OCI-M2 (cell line): ENCODE results near the gene SAMD11.

Source experiments
- DNase-seq: peaks from one replicate; lab custom pipeline; 2025; ENCODE audit not compliant: unreplicated experiment; lab: John Stamatoyannopoulos, UW

SAMD11 gene

DNA sequence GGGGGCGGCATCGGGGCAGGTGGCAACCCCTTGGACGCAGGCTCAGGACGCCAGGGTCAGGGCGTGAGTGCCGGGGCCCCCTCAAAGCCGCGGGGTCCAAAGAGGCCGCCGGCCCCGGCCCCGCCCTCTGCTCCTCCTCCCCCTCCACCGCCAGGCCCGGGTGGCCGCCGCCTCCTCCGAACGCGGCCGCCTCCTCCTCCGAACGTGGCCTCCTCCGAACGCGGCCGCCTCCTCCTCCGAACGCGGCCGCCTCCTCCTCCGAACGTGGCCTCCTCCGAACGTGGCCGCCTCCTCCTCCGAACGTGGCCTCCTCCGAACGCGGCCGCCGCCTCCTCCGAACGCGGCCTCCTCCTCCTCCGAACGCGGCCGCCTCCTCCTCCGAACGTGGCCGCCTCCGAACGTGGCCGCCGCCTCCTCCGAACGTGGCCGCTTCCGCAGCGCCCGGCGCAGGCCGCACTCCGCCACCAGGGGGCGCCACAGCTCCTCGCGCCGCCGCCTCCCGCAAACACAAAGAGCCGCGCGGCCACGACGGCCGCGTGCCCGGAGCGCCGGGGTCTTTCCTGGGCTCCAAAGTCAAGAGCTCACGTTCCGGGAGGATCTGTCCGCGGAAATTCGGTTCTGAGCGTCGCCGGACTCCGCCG is 19.3 kb upstream of the SAMD11 start:
- no peak for DNase-seq

DNA sequence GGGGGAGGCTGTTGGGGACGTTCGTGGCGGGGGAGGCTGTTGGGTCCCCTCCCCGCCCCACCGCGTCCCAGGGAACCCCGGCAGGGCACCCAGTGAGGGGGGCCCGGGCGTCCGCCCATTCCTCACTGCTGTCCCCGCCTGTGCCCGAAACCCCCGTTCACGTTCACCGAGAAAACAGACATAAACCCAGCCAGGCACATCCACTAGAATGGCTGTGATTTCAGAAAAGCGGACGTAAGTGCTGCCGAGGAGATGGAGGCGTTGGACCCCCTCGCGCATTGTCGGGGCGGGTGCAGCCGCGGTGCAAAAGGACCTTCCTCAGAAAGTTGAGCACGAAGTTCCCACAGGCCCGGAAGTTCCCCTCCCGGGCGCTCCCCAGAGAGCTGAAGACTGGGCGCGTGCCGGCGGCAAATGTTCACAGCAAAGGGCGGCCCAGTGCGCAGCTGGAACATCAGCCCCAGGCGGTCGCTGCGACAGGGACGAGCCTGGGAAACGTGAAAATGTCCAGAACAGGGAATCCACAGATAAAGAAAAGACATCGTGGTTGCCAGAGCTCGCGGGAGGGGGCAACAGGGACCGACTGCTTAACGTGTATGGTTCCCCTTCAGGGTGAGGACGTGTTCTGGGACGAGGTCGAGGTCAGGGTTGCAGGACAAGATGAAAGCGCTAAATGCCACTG is 18.5 kb upstream of the SAMD11 start:
- no peak for DNase-seq

DNA sequence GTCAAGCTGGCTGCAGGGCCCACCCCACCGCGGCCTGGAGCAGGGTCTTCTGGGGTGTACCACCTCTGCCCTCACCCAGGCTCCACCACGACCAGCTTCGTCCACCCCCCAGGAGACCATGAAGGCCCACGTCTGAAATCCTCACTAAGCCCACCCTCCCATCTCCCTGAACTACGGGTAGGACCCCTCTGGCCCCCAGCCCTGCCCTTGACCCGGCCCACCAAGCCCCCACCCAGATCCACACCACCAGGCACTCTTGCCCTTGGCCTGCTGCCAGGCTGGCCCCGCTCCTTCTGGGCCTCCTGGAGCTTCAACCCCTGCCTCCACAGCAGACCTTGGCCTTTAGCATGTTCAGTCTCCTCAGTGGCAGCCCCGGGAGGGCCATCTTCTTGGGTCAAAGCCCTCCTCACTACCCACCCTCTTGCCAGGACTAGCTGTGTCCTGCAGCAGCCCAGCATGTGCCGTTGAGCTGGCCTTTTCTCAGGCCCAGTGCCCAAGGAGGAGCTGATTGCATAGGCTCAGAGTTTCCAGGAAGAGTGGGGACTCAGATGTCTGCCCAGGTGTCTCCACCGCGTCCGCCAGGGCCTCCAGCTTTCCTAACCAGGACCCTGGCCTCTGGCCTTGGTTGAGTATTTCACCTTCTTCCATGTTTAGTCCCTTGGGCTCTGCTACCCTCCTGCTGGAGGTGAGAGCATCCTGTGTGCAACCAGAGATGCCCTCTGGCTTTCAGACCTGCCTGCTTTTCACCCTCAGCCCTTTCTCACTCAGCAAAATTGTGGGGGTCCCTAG is 17.7 kb upstream of the SAMD11 start:
- DNase-seq = no peak

DNA sequence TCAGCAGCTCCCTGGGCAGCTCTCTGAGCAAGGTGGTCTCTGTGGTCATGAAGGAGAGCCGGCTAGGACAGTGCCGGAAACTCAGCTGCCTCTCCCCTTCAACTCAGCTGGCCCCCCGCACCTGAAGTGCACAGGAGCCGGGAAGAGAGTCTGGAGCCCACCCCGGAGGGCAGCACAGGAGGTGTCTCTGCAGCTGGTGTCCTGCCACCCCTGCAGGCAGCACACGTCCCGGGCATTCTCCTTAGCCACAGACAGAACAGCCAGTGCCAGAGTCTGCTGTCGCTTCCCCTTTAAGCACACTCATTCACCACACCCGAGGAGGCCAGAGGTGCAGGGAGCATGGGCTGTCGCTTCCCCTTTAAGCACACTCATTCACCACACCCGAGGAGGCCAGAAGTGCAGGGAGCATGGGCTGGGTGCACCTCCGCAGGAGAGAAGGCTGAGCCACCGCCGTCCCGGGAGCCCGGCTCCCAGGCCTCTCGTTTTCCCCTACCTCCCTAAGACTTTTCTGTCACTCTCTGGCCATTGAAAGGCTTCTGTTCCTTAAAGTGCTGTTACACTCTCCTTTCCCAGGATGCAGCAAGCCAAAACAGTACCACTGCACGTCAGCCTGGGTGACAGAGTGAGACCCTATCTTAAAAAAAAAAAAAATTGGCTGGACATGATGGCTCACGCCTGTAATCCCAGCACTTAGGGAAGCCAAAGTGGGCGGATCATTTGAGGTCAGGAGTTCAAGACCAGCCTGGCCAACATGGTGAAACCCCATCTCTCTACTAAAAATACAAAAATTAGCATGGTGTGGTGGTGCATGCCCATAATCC is 16.9 kb upstream of the SAMD11 start:
- no peak for DNase-seq

DNA sequence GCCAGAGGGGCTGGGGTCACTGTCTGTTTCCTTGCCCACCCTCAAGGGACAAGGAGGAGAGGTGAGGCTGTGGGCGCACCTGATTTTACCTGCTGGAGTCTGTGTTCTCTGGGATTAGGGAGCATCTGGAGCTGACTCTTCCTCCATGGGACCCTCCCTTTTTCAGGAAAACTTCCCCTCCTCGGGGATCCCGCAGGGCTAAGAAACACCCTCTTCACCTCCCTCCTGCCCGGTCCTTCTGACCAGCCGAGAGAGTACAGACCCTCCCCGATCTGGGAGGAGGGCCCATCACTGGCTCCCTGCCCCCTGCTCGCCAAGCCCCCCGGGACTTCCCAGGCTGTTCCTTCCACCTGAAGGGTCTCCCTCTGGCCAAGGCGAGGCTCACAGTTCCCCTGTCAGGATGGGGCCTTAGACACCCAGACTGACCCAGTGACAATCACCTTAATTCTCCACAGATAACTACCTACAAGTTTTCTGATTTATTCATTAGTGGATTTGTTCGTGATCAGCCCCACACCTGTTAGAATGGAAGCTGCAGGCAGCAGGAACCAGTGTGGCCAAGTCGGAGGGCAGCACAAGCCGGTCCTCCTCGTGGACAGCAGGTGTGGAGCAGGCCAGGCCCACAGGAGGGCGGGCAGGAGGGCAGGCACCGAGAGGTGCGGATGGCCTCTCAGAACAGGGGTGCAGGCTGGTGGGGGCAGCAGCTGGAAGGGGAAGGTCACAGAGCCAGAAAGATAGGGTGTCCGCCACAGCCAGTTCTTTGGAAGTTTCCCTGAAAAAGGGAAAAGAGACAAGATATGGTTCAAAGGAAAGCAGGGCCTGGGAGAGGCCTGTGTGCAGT is 15.9 kb upstream of the SAMD11 start:
- DNase-seq = no peak

DNA sequence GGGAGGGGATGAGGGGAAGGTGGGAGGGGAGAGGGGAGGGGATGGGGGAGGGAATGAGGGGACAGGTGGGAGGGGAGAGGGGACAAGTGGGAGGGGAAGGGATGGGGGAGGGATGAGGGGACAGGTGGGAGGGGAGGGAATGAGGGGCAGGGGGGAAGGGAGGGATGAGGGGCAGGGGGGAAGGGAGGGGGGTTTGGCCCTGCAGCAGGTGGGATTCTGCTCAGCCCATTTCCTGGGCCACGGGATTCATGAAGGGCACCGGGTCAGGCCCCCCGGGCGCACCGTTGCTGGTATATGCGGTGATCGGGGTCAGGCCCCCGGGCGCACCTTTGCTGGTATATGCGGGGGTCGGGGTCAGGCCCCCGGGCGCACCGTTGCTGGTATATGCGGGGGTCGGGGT is 15.1 kb upstream of the SAMD11 start:
- no peak for DNase-seq

DNA sequence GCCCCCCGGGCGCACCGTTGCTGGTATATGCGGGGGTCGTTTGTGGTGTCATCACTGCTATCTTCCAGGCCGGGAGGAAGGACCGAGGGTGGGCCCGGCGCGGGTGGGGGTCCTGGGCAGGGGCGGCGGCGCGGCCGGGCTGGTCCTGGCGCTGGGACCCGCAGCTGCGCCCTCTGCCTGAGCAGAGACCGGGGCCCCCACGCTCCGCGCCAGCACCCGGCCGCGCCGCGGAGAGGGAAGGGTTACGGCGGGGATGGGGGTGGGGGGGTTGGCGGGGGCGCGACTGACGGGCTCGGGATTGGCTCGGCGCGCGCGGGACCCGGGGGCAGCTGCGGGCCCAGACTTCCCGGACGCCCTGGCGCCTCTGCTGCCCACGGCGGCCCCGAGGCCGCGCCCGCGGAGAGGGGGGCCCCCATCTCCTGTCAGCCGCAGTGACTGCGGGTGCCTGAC is 13.8 kb upstream of the SAMD11 start:
- no peak for DNase-seq

DNA sequence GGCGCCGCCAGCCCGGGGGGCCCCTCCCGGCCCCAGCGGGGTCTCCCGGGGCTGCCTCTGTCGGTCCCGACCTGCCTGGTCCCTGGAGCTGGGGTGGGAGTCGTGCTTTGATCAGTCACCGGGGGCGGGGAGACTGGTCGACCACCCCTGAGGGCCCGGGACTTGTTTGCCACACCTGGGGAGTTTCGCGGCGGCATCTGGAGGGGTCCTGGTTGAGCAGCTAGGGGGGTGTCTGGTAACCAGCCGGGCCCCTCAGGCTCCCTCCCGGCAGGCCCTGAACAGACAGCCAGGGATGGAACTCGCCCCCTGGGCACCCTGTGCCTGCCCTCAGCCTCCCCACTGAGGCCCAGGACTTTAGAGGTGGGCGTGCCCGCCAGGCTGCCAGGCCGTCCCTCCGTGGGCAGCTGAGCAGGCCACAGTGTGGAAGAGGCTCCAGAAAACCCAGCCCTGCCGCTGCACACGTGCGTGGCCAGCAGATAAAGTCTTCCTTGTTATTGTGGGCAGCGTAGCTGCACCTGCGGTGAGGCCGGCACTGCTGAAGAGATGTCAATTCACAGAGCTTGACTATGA is 13.3 kb upstream of the SAMD11 start:
- DNase-seq = no peak

DNA sequence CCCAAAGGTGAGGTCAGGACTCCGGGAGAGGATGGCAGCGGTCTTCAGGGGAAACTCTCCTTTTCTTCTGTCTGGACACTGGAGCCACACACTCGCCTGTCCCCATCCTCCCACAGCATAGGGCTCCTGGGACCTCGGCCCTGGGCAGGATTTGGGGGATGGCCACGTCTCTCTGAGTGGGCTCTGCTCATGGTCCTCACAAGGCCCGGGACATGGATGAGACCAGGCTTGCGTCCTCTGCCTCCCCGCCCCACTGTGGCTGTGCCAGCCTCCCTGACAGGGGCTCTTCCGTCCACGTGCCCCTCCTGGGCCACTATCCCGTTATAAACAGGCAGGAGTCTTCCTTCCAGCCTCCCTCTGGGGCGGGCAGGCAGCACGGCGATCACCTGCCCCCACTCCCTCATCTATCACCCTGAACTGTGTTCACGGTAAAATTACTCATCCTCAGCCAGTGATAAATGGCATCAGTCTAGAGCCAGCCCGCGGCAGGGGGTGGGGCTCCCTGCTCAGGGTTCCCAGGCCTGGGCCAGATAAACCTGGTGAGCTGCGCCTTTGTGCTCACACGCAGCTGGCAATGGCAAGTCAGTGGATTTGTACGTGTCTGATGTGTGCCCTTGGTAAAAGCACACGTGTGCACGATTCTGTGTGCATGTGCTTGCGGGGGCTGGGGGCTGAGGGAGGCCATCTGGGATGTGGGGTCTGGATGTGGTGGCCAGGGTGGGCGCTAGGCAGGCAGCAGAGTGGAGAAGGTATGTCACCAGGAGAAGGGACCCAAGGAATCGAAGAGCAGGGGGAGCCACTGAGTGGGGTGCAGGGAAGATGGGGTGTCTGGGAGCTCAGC is 12.6 kb upstream of the SAMD11 start:
- DNase-seq = no peak

DNA sequence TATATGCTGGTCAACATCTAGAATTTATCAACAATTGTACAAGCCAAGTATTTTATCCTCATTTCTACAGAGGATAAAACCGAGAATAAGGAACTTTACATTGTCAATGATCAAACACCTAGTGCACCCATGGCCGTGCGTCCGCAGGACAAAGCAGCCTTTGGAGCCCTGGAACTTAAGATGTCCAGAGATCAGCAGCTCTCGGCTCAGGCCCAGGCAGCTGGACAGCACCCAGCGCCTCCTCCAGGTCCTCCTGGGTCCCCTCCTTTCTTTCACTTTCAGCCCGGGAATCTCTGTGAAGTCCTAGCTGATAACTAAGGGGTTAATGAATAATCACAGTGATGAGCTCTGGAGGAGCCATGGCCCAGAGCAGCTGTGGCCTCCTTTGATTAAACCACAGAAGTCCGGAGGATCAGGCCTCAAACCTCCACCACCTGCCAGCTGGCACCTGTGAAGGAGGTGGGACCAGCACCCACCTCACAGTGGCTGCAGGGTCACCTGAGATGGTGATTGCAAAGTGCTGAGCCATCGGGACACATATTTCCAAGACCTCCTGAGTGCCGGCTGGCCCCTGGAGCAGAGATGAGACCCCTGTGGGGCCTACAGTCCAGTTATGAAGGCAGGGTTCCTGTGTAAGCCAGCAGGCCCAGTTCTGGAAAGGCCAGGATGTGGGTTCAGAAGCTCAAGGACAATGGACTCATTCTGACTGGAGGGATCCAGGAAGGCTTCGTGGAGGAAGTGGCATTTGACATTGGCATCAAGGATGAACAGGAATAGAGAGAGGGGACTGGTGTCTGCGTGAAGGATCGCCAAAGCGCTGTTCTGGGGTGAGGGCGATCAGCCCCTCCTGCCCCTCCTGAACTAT is 11.6 kb upstream of the SAMD11 start:
- no peak for DNase-seq

DNA sequence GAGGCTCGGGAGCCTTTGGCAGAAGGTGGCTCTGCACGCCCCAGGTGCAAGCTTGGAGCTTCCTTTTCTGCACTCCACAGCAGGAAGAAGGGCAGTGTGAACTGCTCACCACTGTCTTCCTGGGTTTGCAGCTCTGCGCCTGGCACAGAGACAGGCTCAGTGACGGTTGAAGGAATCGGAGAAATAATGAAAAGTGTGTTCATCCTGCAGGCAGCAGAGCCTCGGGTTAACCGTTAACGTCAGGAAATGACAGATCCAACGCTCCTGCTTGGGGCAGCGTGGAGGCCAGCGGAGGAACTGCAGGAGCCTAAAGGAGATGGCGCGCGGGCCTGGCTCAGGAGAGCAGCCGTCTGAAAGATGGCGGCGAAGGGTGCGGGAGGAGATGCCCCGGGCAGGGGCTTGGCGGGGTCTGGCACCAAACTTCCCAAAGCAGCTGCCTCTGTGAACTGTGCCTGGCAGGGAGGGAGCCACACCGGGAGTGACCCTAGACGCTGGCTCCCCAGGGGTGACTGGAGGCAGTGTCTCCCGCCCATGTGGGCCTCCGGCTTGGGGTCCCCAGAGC is 10.9 kb upstream of the SAMD11 start:
- no peak for DNase-seq

DNA sequence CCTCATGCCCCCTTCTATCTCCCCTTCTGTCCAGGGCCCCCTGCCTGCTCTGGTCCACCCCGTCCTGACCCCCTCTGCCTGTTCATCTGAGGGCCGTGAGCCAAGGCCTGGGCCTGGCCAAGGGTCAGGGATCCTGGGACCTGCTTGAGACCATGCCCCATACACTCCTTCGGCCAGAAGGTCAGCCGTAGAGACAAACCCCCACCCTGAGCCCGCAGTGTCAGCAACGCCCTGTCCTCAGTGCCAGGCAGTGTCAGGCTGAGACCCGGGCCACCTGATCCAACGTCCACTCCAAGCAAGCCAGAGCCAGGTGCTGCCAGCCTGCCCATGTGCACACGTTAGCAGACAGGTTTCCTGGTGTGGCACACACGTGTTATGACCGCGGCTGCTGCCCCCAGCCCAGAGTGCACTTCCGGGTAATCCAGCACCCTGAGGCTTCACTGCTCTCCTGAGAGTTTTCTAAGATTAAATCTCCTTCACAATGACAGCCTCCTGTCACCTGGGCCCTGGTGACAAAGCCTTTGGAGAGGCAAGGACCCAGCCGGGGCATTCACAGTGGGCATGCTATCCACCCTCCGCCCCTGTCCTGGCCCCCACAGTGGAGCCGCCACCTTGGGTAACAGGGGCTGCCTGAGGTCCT is 10.1 kb upstream of the SAMD11 start:
- DNase-seq = no peak

DNA sequence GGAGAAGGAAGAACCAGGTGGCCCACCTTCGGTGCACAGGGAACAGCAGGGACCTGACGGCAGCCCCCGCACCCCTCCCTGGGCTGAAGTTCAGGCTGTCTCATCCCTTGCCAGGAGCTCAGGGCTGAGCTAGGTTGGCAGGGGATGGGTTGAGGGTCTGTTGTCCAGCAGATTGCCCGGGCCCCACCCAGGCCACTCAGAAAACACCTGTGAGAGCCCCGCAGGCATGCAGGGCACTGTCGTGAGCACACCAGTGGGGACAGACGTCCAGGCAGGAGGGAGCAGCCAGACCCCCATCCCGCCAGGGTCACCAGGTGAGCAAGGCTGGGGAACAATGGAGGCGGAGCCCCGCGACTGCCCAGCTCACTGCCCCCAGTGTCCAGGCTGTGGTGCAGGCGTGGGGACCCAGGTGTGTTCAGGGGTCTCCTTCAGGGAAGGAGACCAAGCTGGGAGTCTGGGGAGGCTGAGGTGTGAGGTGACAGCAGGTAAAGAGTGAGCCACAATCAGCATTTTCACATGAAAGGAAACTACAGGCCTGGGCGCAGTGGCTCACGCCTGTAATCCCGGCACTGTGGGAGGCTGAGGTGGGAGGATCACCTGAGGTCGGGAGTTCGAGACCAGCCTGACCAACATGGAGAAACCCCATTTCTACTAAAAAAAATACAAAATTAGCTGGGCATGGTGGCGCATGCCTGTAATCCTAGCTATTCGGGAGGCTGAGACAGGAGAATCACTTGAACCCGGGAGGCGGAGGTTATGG is 9.4 kb upstream of the SAMD11 start:
- no peak for DNase-seq

DNA sequence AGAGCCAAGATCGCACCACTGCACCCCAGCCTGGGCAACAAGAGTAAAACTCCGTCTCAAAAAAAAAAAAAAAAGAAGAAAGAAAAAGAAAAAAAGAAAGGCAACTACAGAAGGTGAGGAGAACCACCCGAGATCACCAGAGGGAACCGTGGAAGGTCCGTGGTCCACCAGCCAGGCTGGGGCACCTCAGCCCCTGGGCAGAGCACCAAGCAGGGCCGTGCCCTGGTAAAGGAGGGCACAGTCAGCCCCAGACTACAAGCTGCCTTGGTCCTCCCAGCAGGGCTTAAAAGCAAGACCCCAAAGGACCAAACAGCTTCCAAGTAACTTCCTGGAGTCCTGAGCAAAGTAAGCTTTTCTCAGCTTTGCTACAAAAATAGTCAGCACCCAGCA is 8.8 kb upstream of the SAMD11 start:
- no peak for DNase-seq

DNA sequence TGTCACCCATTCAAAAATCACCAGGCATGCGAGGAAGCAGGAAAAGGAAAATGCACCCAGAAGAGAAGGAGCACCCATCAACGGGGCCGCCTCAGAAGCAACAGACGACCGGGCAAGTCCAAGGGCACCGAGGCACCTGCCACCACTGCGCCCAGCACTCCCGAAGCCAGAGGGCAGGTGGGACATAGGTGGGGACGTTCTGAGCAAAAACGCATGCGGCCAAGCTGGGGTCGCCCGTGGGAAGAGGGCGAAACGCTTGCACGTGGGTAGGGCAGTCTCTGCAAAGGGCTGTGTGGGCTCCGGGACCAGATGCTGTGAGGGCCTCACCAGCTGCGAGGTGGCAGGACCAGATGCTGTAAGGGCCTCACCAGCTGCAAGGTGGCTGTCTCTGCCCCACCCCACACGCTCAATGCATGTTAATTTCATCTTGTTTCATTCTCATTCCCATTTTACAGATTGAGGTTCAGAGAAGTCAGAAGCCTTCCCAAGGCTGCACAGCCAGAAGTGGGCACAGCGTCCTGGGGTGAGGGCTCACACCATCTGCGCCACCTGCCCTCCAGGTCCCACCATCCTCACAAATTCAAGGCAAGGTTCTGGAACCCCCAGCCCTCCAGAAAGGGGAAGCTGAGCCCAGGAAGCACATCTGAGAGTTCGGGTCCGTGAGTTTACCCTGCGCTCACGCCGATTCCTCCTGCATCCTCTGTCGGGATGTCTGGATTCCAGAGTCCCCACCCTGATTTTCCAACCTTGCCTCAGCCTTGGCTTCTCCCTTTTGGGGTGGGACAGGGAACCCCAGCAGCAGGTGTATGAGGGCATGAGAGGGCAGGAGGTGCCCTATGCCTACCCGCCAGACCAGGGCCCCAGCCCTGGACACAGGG is 8.2 kb upstream of the SAMD11 start:
- no peak for DNase-seq
